ENCODE measurements around the gene MISP3.

MISP3 gene

DNA sequence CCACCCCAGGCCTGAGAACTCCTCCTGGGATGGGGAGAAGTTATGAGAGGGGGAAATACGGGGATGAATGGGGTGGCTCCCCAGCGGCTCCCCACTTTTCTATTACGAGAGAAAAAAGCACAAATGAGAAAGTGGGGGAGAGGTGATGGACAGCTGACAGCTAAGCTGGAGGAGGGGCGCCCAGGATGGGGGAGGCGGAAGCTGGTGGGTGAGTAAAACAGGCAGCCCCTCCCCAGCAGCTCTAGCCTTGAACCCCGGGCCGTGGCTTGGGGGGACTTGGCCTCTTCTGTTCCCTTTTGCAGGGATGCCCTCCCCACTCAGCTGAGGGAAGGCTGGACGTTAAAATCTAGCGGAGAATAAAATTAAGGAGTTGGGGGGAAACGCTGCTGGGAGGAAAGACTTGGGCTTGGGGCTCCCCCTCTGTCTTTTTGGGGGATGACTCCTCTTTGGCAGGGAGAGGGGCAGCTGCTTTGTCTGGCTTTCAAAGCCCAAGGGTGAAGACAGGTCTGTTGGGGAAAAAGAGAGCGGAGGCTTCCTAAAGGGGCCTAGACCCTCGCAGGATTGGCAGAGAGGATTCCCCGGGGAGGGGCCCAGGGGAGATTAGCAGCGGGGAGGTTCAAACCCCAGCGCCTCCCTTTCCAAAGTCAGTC lies 19.4 kb downstream of the MISP3 start:
- Histone ChIP-seq H3K4me2 (ENCODE audit: low read length) (peak overlapping the region; percentile 72), H3F3A (ENCODE audit: control insufficient read depth, insufficient read depth) (peaks cover 13% of the 10 kb centered on the region; the same call in 1 of the 2 replicates), H4K20me1 (ENCODE audit: control insufficient read depth, insufficient read depth, low read depth, low read length) (no peaks in the 10 kb centered on the region), H3K4me1 (ENCODE audit: control insufficient read depth, low read length) (peaks cover 18% of the 10 kb centered on the region), H3K27me3 (ENCODE audit: control insufficient read depth, low read length) (no peaks in the 10 kb centered on the region), H3K9me2 (replicated peaks; ENCODE audit: control insufficient read depth, low read length) (no peaks in the 10 kb centered on the region), H3K9me3 (ENCODE audit: control insufficient read depth, insufficient read depth, low read length) (peaks cover 9% of the 10 kb centered on the region), H3K4me3 (ENCODE audit: low read length) (peak overlapping the region; percentile 79), H3K27ac (ENCODE audit: low read depth, low read length) (peak overlapping the region; percentile 77), H3K36me3 (ENCODE audit: control insufficient read depth, low read length) (peaks cover 29% of the 10 kb centered on the region), H3K79me2 (ENCODE audit: control insufficient read depth, low read length) (peaks cover 12% of the 10 kb centered on the region)
- TF ChIP-seq EZH2phosphoT487 (IDR thresholded peaks at IDR 0.05; ENCODE audit: borderline replicate concordance, low read length): no peak
- TF ChIP-seq, protein P1, sequence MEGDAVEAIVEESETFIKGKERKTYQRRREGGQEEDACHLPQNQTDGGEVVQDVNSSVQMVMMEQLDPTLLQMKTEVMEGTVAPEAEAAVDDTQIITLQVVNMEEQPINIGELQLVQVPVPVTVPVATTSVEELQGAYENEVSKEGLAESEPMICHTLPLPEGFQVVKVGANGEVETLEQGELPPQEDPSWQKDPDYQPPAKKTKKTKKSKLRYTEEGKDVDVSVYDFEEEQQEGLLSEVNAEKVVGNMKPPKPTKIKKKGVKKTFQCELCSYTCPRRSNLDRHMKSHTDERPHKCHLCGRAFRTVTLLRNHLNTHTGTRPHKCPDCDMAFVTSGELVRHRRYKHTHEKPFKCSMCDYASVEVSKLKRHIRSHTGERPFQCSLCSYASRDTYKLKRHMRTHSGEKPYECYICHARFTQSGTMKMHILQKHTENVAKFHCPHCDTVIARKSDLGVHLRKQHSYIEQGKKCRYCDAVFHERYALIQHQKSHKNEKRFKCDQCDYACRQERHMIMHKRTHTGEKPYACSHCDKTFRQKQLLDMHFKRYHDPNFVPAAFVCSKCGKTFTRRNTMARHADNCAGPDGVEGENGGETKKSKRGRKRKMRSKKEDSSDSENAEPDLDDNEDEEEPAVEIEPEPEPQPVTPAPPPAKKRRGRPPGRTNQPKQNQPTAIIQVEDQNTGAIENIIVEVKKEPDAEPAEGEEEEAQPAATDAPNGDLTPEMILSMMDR (IDR thresholded peaks at IDR 0.05; ENCODE audit: low read depth, low read length, poor library complexity, severe bottlenecking): peak; percentile 47

- Histone ChIP-seq H3K4me2 (ENCODE audit: low read length) (no peak overlapping the region), H4K20me1 (ENCODE audit: control insufficient read depth, insufficient read depth, low read depth, low read length) (no peaks in the 10 kb centered on the region), H3K9me2 (replicated peaks; ENCODE audit: control insufficient read depth, low read length) (no peaks in the 10 kb centered on the region), H3K79me2 (ENCODE audit: control insufficient read depth, low read length) (peaks cover 12% of the 10 kb centered on the region), H3F3A (ENCODE audit: control insufficient read depth, insufficient read depth) (peaks cover 7% of the 10 kb centered on the region; the same call in 1 of the 2 replicates), H3K36me3 (ENCODE audit: control insufficient read depth, low read length) (peaks cover 21% of the 10 kb centered on the region), H3K27ac (ENCODE audit: low read depth, low read length) (no peak overlapping the region), H3K4me1 (ENCODE audit: control insufficient read depth, low read length) (peaks cover 18% of the 10 kb centered on the region), H3K4me3 (ENCODE audit: low read length) (no peak overlapping the region), H3K27me3 (ENCODE audit: control insufficient read depth, low read length) (no peaks in the 10 kb centered on the region), H3K9me3 (ENCODE audit: control insufficient read depth, insufficient read depth, low read length) (peaks cover 9% of the 10 kb centered on the region)
- TF ChIP-seq, protein P1 (IDR thresholded peaks at IDR 0.05; ENCODE audit: low read depth, low read length, poor library complexity, severe bottlenecking): no peak
- no peak for TF ChIP-seq EZH2phosphoT487 (IDR thresholded peaks at IDR 0.05; ENCODE audit: borderline replicate concordance, low read length)
These were observed 20.7 kb downstream of the MISP3 start for GRCh38 chr19:14093117-14093823.

- H3K36me3 ChIP-seq (ENCODE audit: control insufficient read depth, low read length): peaks cover 11% of the 10 kb centered on the region
- H3K27me3 ChIP-seq (ENCODE audit: control insufficient read depth, low read length): no peaks in the 10 kb centered on the region
- no peaks in the 10 kb centered on the region for H4K20me1 ChIP-seq (ENCODE audit: control insufficient read depth, insufficient read depth, low read depth, low read length)
- no peaks in the 10 kb centered on the region; the same call in 1 of the 2 replicates for H3K79me2 ChIP-seq (ENCODE audit: control insufficient read depth, low read length)
- H3F3A ChIP-seq (ENCODE audit: control insufficient read depth, insufficient read depth): 0 out of 2 replicates have a peak, but pooled peaks cover 4% of the 10 kb centered on the region
- no peaks in the 10 kb centered on the region for H3K9me2 ChIP-seq (replicated peaks; ENCODE audit: control insufficient read depth, low read length)
- H3K4me2 ChIP-seq (ENCODE audit: low read length): no peak overlapping the region
- TF ChIP-seq, protein P1 (IDR thresholded peaks at IDR 0.05; ENCODE audit: low read depth, low read length, poor library complexity, severe bottlenecking): no peak
- TF ChIP-seq EZH2phosphoT487 (IDR thresholded peaks at IDR 0.05; ENCODE audit: borderline replicate concordance, low read length): no peak
- peaks cover 9% of the 10 kb centered on the region for H3K9me3 ChIP-seq (ENCODE audit: control insufficient read depth, insufficient read depth, low read length)
- H3K4me1 ChIP-seq (ENCODE audit: control insufficient read depth, low read length): peaks cover 8% of the 10 kb centered on the region
- no peak overlapping the region for H3K27ac ChIP-seq (ENCODE audit: low read depth, low read length)
- no peak overlapping the region for H3K4me3 ChIP-seq (ENCODE audit: low read length)
These were observed 22.3 kb downstream of the MISP3 start for GRCh38 chr19:14094854-14095253.

Data from DOHH2 (cell line).